HepG2 (cell line): ENCODE measurements around the gene MS4A3. TPM values are rescaled to one million over a fixed set of nuclear protein-coding genes. Genes with fewer than 3 reads are reported as not detected.

Experiments
- AHDC1 ChIP-seq: sonication (generic); formaldehyde crosslinking; IDR thresholded peaks from 2 replicates; pipeline ENCODE4 v1.5.1; 2020; ENCODE audit warnings: mild to moderate bottlenecking, missing genetic modification reagents, borderline replicate concordance
- ARID5B ChIP-seq: IDR thresholded peaks from 2 replicates; pipeline ENCODE4 v1.4.0; 2020; ENCODE audit warnings: mild to moderate bottlenecking, missing genetic modification reagents
- CHCHD3 ChIP-seq: sonication (generic); formaldehyde crosslinking; IDR thresholded peaks from 2 replicates; pipeline ENCODE4 v1.8.0; 2022; ENCODE audit warnings: mild to moderate bottlenecking, missing genetic modification reagents, moderate library complexity
- EHMT2 ChIP-seq: fragments of 200-600 bp; sonication (generic); IDR thresholded peaks from 2 replicates; pipeline ENCODE4 v1.7.0; 2017; ENCODE audit warnings: antibody characterized with exemption, low read depth, low read length, borderline replicate concordance
- ELF1 ChIP-seq: sonication (generic); formaldehyde crosslinking; IDR thresholded peaks from 2 replicates; pipeline ENCODE4 v1.4.0; 2020; ENCODE audit warnings: missing genetic modification reagents
- ELF3 ChIP-seq: IDR thresholded peaks from 2 replicates; pipeline ENCODE4 v1.6.1; 2016; ENCODE audit warnings: missing genetic modification reagents, missing compliant biosample characterization
- GATA4 ChIP-seq: sonication (generic); IDR thresholded peaks from 2 replicates; pipeline ENCODE4 v1.6.1; 2016; ENCODE audit warnings: antibody characterized with exemption, low read depth, borderline replicate concordance
- JDP2 ChIP-seq: sonication (generic); formaldehyde crosslinking; IDR thresholded peaks from 2 replicates; pipeline ENCODE4 v1.8.1; 2022; ENCODE audit warnings: missing genetic modification reagents, borderline replicate concordance
- JUND ChIP-seq: sonication (generic); formaldehyde crosslinking; IDR thresholded peaks from 2 replicates; pipeline ENCODE4 v1.8.0; 2022; ENCODE audit warnings: mild to moderate bottlenecking, missing genetic modification reagents
- MAZ ChIP-seq, 2 experiments: sonication (generic) in 1 of 2; formaldehyde crosslinking in 1 of 2; IDR thresholded peaks; 2 replicates each; pipeline versions ENCODE4 v1.5.0 to v1.6.1; 2012 to 2020; ENCODE audit warnings: low read depth in 2 of 2, mild to moderate bottlenecking in 2 of 2, borderline replicate concordance in 1 of 2, improper control_type of control experiment in 1 of 2, low read length in 1 of 2, missing genetic modification reagents in 1 of 2, moderate library complexity in 1 of 2
- PHF21A ChIP-seq: sonication (generic); formaldehyde crosslinking; IDR thresholded peaks from 2 replicates; pipeline ENCODE4 v1.5.0; 2020; ENCODE audit warnings: mild to moderate bottlenecking, missing genetic modification reagents
- SOX5 ChIP-seq: IDR thresholded peaks from 2 replicates; pipeline ENCODE4 v1.6.1; 2016; ENCODE audit warnings: borderline replicate concordance
- SPEN ChIP-seq: sonication (generic); formaldehyde crosslinking; IDR thresholded peaks from 2 replicates; pipeline ENCODE4 v1.5.1; 2020; ENCODE audit warnings: low read depth, mild to moderate bottlenecking, missing genetic modification reagents
- ZBTB42 ChIP-seq: sonication (generic); formaldehyde crosslinking; IDR thresholded peaks from 2 replicates; pipeline ENCODE4 v1.5.0; 2020; ENCODE audit warnings: mild to moderate bottlenecking, missing genetic modification reagents
- ZNF333 ChIP-seq: sonication (generic); formaldehyde crosslinking; IDR thresholded peaks from 2 replicates; pipeline ENCODE4 v1.4.0; 2020; ENCODE audit warnings: mild to moderate bottlenecking, missing genetic modification reagents, borderline replicate concordance
- ZNF616 ChIP-seq: sonication (generic); formaldehyde crosslinking; IDR thresholded peaks from 2 replicates; pipeline ENCODE4 v1.5.0; 2020; ENCODE audit warnings: low read depth, mild to moderate bottlenecking, missing genetic modification reagents
- ZNF710 ChIP-seq: sonication (generic); formaldehyde crosslinking; IDR thresholded peaks from 2 replicates; pipeline ENCODE4 v1.5.0; 2020; ENCODE audit warnings: mild to moderate bottlenecking, missing genetic modification reagents, borderline replicate concordance
- polyA plus RNA-seq, 8 experiments: library from polyadenylated mRNA; depleted of rRNA in 3 of 8; stranded (reverse) in 7 of 8; unstranded in 1 of 8; fragments of >200 nt; fragmentation: Illumina TruSeq in 4 of 8; extraction: Trizol in 4 of 8; gene quantifications; 2 replicates each; pipeline versions ENCODE4 v1.2.1 to v1.2.3, GENCODE V29; 2011 to 2016; ENCODE audit warnings: low read depth in 4 of 8, missing spikeins in 1 of 8, mixed read lengths in 1 of 8; ENCODE audit not compliant: insufficient read depth in 1 of 8
- total RNA-seq, 5 experiments: library from RNA; depleted of rRNA; stranded (reverse); fragments of >200 nt; fragmentation: Illumina TruSeq; extraction: Trizol; gene quantifications; 2 replicates each; pipeline ENCODE4 v1.2.3, GENCODE V29; 2016; ENCODE audit warnings: low read depth in 1 of 5

MS4A3 gene
- total and polyA plus RNA-seq, 2 of the 13 experiments (the other 11 are each of a cell fraction or from before 2014, with no cell fraction given) = not detected

GRCh38 chr11:60098508-60098907, 42.0 kb downstream of the MS4A3 start (continued):
- no peak for TF ChIP-seq JDP2 (CRISPR knock-in tag)
- peak; percentile 87 for TF ChIP-seq ARID5B (CRISPR knock-in tag)
- TF ChIP-seq ZNF333 (CRISPR knock-in tag) = no peak
- TF ChIP-seq JUND = 0 out of 2 replicates have a peak, but pooled peaks have one; percentile 50
- TF ChIP-seq ZNF710 = 0 out of 2 replicates have a peak, but pooled peaks have one; percentile 45
- peak; percentile 86; the same call in 1 of the 2 replicates for TF ChIP-seq AHDC1 (CRISPR knock-in tag)
- no peak for TF ChIP-seq ZBTB42 (CRISPR knock-in tag)
- no peak for TF ChIP-seq EHMT2
- no peak for TF ChIP-seq CHCHD3 (CRISPR knock-in tag)
- TF ChIP-seq SOX5 (CRISPR knock-in tag) = peak; percentile 99
- no peak for TF ChIP-seq ELF1
- peak; percentile 29; the same call in 1 of the 2 replicates for TF ChIP-seq ELF3 (CRISPR knock-in tag)
- TF ChIP-seq SPEN (CRISPR knock-in tag) = no peak
- no peak for TF ChIP-seq MAZ (IDR thresholded peaks at IDR 0.05; ENCODE audit: borderline replicate concordance, low read depth, low read length)
- TF ChIP-seq MAZ (CRISPR knock-in tag; IDR thresholded peaks at IDR 0.05; ENCODE audit: low read depth) = no peak
- TF ChIP-seq ZNF616 (CRISPR knock-in tag) = no peak
- peak; percentile 50; the same call in 1 of the 2 replicates for TF ChIP-seq GATA4
- TF ChIP-seq PHF21A = no peak
